Measurements from ENCODE around the gene CAB39.

DNA sequence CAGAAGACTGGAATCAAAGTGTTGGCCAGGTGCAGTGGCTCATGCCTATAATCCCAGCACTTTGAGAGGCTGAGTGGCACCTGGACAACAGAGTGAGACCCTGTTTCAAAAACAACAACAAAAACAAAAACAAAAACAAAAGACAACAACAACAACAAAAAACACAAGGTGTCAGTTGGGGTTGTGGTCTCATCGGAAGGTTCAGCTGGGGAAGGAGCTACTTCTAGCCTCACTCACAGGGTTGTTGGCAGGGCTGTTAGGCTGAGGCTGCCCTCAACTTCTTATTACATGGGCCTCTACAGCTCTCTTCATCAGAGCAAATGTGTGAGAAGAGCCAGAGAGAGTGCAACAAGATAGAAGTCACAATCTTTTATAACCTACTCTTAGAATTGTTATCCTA, 34.6 kb upstream of the CAB39 start:
- TF ChIP-seq, protein P1, sequence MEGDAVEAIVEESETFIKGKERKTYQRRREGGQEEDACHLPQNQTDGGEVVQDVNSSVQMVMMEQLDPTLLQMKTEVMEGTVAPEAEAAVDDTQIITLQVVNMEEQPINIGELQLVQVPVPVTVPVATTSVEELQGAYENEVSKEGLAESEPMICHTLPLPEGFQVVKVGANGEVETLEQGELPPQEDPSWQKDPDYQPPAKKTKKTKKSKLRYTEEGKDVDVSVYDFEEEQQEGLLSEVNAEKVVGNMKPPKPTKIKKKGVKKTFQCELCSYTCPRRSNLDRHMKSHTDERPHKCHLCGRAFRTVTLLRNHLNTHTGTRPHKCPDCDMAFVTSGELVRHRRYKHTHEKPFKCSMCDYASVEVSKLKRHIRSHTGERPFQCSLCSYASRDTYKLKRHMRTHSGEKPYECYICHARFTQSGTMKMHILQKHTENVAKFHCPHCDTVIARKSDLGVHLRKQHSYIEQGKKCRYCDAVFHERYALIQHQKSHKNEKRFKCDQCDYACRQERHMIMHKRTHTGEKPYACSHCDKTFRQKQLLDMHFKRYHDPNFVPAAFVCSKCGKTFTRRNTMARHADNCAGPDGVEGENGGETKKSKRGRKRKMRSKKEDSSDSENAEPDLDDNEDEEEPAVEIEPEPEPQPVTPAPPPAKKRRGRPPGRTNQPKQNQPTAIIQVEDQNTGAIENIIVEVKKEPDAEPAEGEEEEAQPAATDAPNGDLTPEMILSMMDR (IDR thresholded peaks at IDR 0.05), result no peak
- TF ChIP-seq ZFX (IDR thresholded peaks at IDR 0.05; ENCODE audit: borderline replicate concordance), result no peak
